ENCODE data around the gene RERE.

Gene RERE

DNA sequence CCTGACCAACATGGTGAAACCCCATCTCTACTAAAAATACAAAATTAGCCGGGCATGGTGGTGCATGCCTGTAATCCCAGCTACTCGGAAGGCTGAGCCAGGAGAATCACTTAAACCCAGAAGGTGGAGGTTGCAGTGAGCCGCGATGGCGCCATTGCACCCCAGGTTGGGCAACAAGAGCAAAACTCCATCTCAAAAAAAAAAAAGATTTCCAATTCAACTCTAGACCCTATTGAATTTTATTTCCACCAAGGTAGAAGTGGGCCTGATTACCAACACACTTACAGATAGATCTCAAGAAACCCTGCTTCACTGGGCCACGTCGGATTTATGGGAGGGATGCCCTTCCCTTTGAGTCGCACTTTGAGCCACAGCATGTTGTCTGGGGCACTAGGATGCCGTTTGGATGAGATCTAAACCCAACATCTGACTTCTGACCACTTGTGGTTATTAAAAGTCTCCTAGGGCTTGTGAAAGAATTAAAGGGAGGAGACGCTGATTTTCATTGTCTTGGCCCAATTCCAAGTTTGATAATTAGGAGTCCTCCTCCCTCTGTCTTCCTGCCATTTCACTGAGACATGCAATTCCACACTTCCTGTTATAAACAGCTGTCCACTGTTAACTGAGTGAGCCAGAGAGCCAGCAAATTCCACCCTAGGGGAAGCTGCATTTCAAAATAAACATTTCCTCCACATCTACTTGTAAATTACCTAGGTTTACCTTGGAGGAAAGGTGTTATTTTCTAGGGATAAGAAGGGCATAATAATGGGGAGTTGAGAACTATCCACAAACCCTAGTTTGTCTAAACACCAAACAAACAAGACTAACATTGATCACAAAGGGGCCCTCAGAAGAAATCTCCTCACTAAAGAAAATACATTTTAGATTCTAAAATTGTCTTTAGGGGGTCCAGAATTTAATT is 5.2 kb upstream of the RERE start:
- TF ChIP-seq NFIC (IDR thresholded peaks at IDR 0.05) (peak; percentile 75), FOXM1 (IDR thresholded peaks at IDR 0.05; ENCODE audit: borderline replicate concordance, low read depth) (no peak)

DNA sequence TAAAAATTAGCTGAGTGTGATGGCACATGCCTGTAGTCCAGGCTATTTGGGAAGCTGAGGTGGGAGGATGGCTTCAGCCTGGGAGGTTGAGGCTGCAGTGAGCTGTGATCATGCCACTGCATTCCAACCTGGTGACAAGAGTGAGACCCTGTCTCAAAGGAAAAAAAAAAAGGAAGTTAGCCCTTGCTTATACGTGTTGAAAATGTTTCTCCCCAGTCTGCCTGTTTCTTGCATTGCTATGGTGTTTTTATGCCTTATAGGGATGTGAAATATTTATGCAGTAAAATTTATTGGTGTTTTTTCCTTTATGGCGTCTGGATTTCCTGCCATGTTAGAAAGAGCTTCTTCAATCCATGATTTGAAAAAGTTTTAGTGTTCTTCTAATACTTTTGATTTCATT is 3.6 kb upstream of the RERE start:
- 0 out of 2 replicates have a peak, but pooled peaks have one; percentile 10 for TF ChIP-seq TEAD4 (IDR thresholded peaks at IDR 0.05)
- no peak for TF ChIP-seq ZBTB7A (IDR thresholded peaks at IDR 0.05; ENCODE audit: low read depth)

- TF ChIP-seq NFIC (IDR thresholded peaks at IDR 0.05) (peak; percentile 63), FOXM1 (IDR thresholded peaks at IDR 0.05; ENCODE audit: borderline replicate concordance, low read depth) (no peak)
These were observed 910 bp upstream of the RERE start for GRCh38 chr1:8818325-8818775.

GRCh38 chr1:8816831-8817411 is 519 bp downstream of the RERE start:
- TF ChIP-seq REST (IDR thresholded peaks at IDR 0.05; ENCODE audit: low read depth) = no peak
- no peak for TF ChIP-seq EP300 (IDR thresholded peaks at IDR 0.05; ENCODE audit: borderline replicate concordance)
- no peak for TF ChIP-seq EGR1 (IDR thresholded peaks at IDR 0.05)
- TF ChIP-seq RAD21 (IDR thresholded peaks at IDR 0.05; ENCODE audit: low read depth) = no peak
- no peak for TF ChIP-seq TCF12 (IDR thresholded peaks at IDR 0.05; ENCODE audit: low read depth)
- no peak for TF ChIP-seq NFIC (IDR thresholded peaks at IDR 0.05)
- no peak for TF ChIP-seq TAF1 (IDR thresholded peaks at IDR 0.05; ENCODE audit: low read depth)
- no peak for TF ChIP-seq ZBTB7A (IDR thresholded peaks at IDR 0.05; ENCODE audit: low read depth)
- TF ChIP-seq CEBPB (IDR thresholded peaks at IDR 0.05) = no peak
- TF ChIP-seq TEAD4 (IDR thresholded peaks at IDR 0.05) = no peak
- no peak for TF ChIP-seq YY1 (IDR thresholded peaks at IDR 0.05; ENCODE audit: low read depth)
- TF ChIP-seq, protein P1, sequence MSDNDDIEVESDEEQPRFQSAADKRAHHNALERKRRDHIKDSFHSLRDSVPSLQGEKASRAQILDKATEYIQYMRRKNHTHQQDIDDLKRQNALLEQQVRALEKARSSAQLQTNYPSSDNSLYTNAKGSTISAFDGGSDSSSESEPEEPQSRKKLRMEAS (IDR thresholded peaks at IDR 0.05) = no peak
- no peak for TF ChIP-seq FOXM1 (IDR thresholded peaks at IDR 0.05; ENCODE audit: borderline replicate concordance, low read depth)

DNA sequence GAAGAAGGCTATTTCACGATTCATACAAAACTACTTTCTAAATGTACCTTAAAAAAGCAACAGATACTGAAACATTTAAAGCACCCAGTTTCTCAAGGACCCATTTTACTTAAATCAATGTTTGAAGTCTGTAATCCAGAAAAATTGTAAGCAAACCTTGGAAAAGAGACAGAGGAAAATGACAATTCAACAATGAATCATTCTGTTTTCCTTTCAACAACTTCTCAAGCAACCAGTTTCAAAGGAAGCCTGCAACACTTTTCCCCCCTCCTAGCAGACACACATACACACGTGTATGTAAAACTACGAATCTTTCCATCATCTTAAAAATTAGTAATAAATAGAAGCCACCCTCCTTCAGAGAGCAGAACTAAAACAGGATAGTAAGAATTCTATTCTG is 1.2 kb downstream of the RERE start:
- TF ChIP-seq, protein P1 (IDR thresholded peaks at IDR 0.05) = no peak
- TF ChIP-seq TAF1 (IDR thresholded peaks at IDR 0.05; ENCODE audit: low read depth) (no peak), ZBTB7A (IDR thresholded peaks at IDR 0.05; ENCODE audit: low read depth) (no peak), CREB1 (IDR thresholded peaks at IDR 0.05; ENCODE audit: low read depth) (no peak), FOXM1 (IDR thresholded peaks at IDR 0.05; ENCODE audit: borderline replicate concordance, low read depth) (no peak), EGR1 (IDR thresholded peaks at IDR 0.05) (no peak), TCF12 (IDR thresholded peaks at IDR 0.05; ENCODE audit: low read depth) (no peak), REST (IDR thresholded peaks at IDR 0.05; ENCODE audit: low read depth) (no peak), YY1 (IDR thresholded peaks at IDR 0.05; ENCODE audit: low read depth) (no peak), EP300 (IDR thresholded peaks at IDR 0.05; ENCODE audit: borderline replicate concordance) (no peak), RAD21 (IDR thresholded peaks at IDR 0.05; ENCODE audit: low read depth) (no peak), CEBPB (IDR thresholded peaks at IDR 0.05) (no peak)
- TF ChIP-seq, protein P2, sequence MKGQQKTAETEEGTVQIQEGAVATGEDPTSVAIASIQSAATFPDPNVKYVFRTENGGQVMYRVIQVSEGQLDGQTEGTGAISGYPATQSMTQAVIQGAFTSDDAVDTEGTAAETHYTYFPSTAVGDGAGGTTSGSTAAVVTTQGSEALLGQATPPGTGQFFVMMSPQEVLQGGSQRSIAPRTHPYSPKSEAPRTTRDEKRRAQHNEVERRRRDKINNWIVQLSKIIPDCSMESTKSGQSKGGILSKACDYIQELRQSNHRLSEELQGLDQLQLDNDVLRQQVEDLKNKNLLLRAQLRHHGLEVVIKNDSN (IDR thresholded peaks at IDR 0.05) = no peak

DNA sequence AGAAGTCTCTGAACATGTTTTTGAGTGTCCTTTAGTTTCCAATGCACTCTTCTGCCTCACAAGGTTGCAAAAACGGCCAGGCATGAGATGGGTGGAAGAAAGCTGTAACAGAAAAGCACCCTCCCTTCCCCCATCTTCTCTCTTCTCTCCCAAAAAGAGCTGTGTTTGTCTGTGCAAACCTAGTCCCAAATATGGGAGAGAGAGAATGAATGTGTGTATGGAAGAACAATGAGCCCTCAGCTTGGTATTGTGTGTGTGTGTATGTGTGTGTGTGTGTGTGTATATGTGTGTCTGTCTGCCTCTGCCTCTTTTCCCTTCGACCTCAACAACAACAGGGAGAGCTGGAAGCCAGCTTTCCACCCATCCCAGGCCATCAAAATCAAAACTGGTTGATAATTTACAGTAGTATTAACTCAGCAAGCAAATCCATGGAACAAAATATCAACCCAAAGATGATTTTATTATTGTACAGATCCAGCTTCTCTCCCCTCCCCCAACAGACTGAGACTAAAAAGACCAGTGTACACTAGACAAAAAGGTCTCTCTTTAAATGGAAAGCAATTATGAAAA is 1.8 kb downstream of the RERE start:
- TF ChIP-seq, protein P2 (IDR thresholded peaks at IDR 0.05) = no peak
- TF ChIP-seq CREB1 (IDR thresholded peaks at IDR 0.05; ENCODE audit: low read depth) = no peak
- TF ChIP-seq FOXM1 (IDR thresholded peaks at IDR 0.05; ENCODE audit: borderline replicate concordance, low read depth) = no peak
- TF ChIP-seq REST (IDR thresholded peaks at IDR 0.05; ENCODE audit: low read depth) = no peak
- no peak for TF ChIP-seq TCF12 (IDR thresholded peaks at IDR 0.05; ENCODE audit: low read depth)
- no peak for TF ChIP-seq ZBTB7A (IDR thresholded peaks at IDR 0.05; ENCODE audit: low read depth)
- TF ChIP-seq NFIC (IDR thresholded peaks at IDR 0.05) = no peak
- no peak for TF ChIP-seq TEAD4 (IDR thresholded peaks at IDR 0.05)

Measured in Ishikawa (cell line).